ENCODE measurements around the gene GNPTAB.

GNPTAB gene

GRCh38 chr12:101785671-101786070, 45.1 kb downstream of the GNPTAB start:
- no peak overlapping the region for H3K4me3 ChIP-seq (ENCODE audit: low read depth, low read length)
- no peak for TF ChIP-seq CTCF (IDR thresholded peaks at IDR 0.05; ENCODE audit: borderline replicate concordance, insufficient read depth, low read depth, low read length)

- no peak overlapping the region for H3K4me3 ChIP-seq (ENCODE audit: low read depth, low read length)
- TF ChIP-seq CTCF (IDR thresholded peaks at IDR 0.05; ENCODE audit: borderline replicate concordance, insufficient read depth, low read depth, low read length), result no peak
Observed at GRCh38 chr12:101784376-101784775, 46.4 kb downstream of the GNPTAB start.

- no peak overlapping the region for H3K4me3 ChIP-seq (ENCODE audit: low read depth, low read length)
- TF ChIP-seq CTCF (IDR thresholded peaks at IDR 0.05; ENCODE audit: borderline replicate concordance, insufficient read depth, low read depth, low read length), result no peak
Observed at GRCh38 chr12:101783838-101784237, 46.9 kb downstream of the GNPTAB start.

GRCh38 chr12:101783150-101783549, 47.6 kb downstream of the GNPTAB start:
- TF ChIP-seq CTCF (IDR thresholded peaks at IDR 0.05; ENCODE audit: borderline replicate concordance, insufficient read depth, low read depth, low read length), result no peak
- no peak overlapping the region for H3K4me3 ChIP-seq (ENCODE audit: low read depth, low read length)

- no peak overlapping the region for H3K4me3 ChIP-seq (ENCODE audit: low read depth, low read length)
- no peak for TF ChIP-seq CTCF (IDR thresholded peaks at IDR 0.05; ENCODE audit: borderline replicate concordance, insufficient read depth, low read depth, low read length)
Observed at GRCh38 chr12:101782273-101782731, 48.5 kb downstream of the GNPTAB start.

GRCh38 chr12:101781834-101782233, 48.9 kb downstream of the GNPTAB start:
- TF ChIP-seq CTCF (IDR thresholded peaks at IDR 0.05; ENCODE audit: borderline replicate concordance, insufficient read depth, low read depth, low read length), result no peak
- no peak overlapping the region for H3K4me3 ChIP-seq (ENCODE audit: low read depth, low read length)

GRCh38 chr12:101780599-101780998, 50.2 kb downstream of the GNPTAB start:
- no peak overlapping the region for H3K4me3 ChIP-seq (ENCODE audit: low read depth, low read length)
- no peak for TF ChIP-seq CTCF (IDR thresholded peaks at IDR 0.05; ENCODE audit: borderline replicate concordance, insufficient read depth, low read depth, low read length)

Data from GM12875 (cell line).